Activated CD8-positive, alpha-beta memory T cell treated with anti-CD3 and anti-CD28 coated beads, Interleukin-2, amount 50 U/mL, for 24 hours (primary cell): Measurements from ENCODE around the gene PDXDC1.
"Not testable (repeated sequence)": the region's sequence is repeated elsewhere in the genome, so short reads cannot be mapped to it uniquely, and the experiment has no call there.

Source experiments
- DNase-seq: peaks from one replicate; pipeline ENCODE4 v3.0.0-alpha.2; 2020; ENCODE audit errors: extremely low read depth

Gene PDXDC1

DNA sequence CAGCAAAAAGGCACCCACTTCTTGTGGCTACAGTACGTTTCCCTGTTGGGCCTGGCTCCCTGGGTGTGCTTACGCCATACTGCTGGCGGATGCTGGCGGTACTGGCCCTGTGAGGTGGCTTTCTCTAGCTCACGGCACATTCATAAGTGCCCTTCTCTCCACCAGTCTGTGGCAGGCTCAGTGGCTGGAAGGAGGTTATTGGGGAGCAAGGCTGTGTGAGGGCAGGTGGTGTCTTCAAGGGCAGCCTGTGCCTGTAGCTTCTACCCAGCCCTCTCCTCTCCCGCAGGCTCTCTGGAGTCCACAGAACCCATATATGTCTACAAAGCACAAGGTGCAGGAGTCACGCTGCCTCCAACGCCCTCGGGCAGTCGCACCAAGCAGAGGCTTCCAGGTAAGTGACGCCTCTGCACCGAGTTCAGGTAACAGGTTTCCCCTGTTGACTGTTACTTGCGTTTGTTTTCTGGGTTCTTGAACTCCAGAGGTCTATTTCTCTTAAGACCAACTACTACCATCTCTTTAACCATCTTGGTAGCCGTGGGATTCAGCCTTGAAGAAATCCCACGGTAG is 60.4 kb downstream of the PDXDC1 start:
- DNase-seq = no peak

DNA sequence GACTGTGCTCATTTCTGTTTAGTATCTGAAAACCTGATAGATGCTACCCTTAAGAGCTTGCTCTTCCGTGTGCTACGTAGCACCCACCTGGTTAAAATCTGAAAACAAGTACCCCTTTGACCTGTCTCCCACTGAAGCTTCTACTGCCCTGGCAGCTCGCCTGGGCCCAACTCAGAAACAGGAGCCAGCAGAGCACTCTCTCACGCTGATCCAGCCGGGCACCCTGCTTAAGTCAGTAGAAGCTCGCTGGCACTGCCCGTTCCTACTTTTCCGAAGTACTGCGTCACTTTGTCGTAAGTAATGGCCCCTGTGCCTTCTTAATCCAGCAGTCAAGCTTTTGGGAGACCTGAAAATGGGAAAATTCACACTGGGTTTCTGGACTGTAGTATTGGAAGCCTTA is 62.2 kb downstream of the PDXDC1 start:
- no peak for DNase-seq

DNA sequence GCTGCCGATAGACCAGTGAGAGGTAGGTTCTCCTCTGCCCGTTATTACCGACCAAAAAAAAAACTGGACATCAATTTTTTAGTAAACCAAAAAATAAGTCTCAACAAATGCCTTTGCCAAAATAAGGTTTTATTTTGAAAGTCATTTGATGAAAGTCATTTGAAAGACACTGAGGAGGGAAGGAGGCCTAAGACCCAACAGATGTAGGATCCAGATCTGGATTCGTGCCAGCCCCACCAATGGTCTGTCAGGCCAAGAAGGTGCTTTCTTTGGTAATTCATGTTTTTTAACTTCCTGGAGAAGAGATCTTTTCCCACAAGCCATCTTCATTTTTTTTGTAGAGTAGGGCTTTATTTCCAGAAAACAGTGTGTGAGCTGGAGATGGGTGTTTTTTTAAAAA is 62.9 kb downstream of the PDXDC1 start:
- DNase-seq = no peak

DNA sequence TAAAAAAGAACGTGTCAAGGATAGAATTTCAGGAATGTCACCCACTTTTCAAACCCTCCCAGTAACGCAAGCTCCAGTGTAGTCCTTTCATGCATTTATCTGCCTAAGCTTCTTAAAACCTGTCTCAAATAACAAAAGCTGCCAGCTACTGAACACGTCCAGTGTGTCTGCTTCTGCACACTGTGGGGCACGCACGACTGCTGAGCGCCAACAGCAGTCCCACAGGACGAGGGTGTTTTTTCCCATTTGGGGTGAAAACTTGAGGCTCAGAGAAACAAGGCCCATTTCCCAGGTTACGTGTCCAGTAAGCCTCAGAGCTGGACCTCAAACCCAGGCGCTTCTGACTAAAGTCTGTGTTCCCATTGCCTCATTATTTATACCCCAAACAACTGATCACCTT is 63.9 kb downstream of the PDXDC1 start:
- no peak for DNase-seq

GRCh38 chr16:15041271-15042004 is 66.6 kb downstream of the PDXDC1 start:
- DNase-seq = no peak

- DNase-seq = no peak
These were observed 68.5 kb downstream of the PDXDC1 start for GRCh38 chr16:15043344-15043743.

- DNase-seq = no peak
These were observed 69.5 kb downstream of the PDXDC1 start for GRCh38 chr16:15044286-15044685.

- DNase-seq = not testable (repeated sequence)
These were observed 70.4 kb downstream of the PDXDC1 start for GRCh38 chr16:15045270-15045669.

- no peak for DNase-seq
These were observed 72.0 kb downstream of the PDXDC1 start for GRCh38 chr16:15046692-15047376.

GRCh38 chr16:15049581-15050180 is 74.9 kb downstream of the PDXDC1 start:
- DNase-seq = no peak

DNA sequence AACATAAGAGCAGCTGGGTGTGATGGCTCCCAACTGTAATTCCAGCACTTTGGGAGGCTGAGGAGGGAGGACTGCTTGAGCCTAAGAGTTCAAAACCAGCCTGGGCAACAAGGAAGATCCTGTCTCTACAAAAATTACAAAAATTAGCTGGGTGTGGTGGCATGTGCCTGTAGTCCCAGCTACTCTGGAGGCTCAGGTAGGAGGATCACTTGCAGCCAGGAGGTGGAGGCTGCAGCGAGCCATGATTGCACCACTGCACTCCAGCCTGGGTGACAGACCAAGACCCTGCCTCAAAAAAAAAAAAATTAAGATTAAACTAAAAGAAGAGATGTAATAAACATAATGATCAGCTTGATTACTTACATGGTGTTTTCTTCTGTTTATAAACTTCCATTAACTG is 75.6 kb downstream of the PDXDC1 start:
- DNase-seq = not testable (repeated sequence)

DNA sequence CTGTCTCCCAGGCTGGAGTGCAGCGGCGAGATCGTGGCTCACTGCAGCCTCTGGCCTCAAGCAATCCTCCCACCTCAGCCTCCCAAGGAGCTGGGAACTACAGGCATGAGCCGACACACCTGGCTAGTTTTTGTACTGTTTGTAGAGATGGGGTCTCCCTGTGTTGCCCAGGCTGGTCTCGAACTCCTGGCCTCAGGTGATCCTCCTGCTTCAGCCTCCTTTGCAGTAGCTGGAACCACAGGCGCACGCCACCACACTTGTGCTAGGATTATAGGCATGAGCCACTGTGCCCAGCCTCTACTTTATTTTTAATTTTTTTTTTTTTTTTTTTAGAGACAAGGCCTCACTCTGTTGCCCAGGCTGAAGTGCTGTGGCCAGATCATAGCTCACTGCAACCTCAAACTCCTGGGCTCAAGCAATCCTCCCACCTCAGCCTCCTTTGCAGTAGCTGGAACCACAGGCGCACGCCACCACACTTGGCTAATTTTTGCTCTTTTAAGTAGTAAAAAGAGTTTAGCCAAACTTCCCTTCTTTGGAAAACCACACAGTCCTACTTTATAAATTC is 76.6 kb downstream of the PDXDC1 start:
- DNase-seq = no peak

GRCh38 chr16:15052747-15053476 is 78.1 kb downstream of the PDXDC1 start:
- no peak for DNase-seq

GRCh38 chr16:15053904-15054303 is 79.1 kb downstream of the PDXDC1 start:
- no peak for DNase-seq

- DNase-seq = no peak
These were observed 79.7 kb downstream of the PDXDC1 start for GRCh38 chr16:15054357-15055140.

GRCh38 chr16:15055141-15056053 is 80.6 kb downstream of the PDXDC1 start:
- peak; percentile 38 for DNase-seq

DNA sequence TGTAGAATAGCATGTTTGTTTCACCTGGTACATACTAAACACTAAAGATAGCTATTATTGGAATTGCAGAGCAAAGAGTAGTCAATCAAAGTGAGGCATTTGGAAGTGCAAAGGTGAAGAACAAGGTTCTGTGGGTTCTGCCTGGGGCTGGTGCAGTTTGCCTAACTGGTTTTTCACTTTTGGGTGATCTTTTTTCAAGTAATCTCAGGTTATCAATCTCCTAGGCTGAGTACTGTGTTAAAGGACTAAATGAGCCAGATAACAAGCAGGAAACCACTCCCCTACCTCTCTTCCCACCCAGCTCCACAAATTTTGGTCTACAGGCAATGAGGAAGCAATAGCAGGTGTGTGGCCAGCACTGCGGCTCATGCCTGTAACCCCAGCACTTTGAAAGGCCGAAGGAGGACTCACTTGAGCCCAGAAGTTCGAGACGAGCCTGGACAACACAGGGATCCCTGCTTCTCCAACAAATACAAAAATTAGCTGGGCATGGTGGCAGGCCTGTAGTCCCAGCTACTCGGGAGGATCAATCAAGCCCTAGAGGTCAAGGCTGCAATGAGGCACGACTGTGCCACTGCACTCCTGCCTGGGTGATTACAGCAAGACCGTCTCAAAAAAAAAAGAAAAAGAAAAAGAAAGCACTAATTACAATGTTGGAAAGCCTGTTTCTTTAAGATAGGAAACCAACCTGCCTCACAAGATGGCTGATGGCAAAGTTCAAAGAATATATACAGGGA is 83.0 kb downstream of the PDXDC1 start:
- no peak for DNase-seq

DNA sequence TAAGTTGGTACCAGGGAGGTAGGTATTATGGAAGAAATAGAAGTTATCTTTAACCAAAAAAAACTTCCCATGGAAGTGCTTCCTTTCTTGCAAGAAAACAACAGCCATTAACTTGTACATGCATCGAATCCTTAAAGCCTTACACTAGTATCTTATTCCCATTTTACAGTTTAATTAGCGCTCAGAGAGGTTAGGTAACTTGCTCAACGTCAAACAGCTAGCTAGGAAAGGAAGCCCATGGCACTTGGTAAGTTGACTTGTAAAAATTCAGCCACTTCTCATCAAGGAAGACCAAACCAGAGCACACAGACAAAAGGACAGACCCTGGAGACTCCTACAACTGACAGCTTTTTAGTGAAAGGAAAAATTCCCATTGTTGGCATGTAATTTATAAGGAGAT is 84.5 kb downstream of the PDXDC1 start:
- no peak for DNase-seq
